Spleen (tissue), 7 donors: ENCODE data around the gene PPP1R2C.

Experiments
- POLR2A ChIP-seq, 3 donors: fragments of 450-650 bp; IDR thresholded peaks; one replicate each; pipeline ENCODE4 v1.5.1; 2017; ENCODE audit warnings: antibody characterized with exemption in 3 of 3, mild to moderate bottlenecking in 1 of 3
- TF ChIP-seq, protein P1 (sequence below), 11 experiments: fragments of 200-600 bp in 7 of 11; fragments of 450-650 bp in 4 of 11; sonication (generic) in 4 of 11; IDR thresholded peaks in 8 of 11; conservative IDR thresholded peaks in 3 of 11; 1 replicate in 7 of 11; 2 replicates in 4 of 11; pipeline versions ENCODE4 v1.4.0 to v1.8.0; 2016 to 2021; ENCODE audit warnings: antibody characterized with exemption in 11 of 11, inconsistent platforms in 4 of 11, mild to moderate bottlenecking in 1 of 11
- donor health status: DM: no; HTN: no; CAD: no; lungs with moderate emphysema.
- donor health status: DM: no; HTN: no; CAD: no.
- donor health status: DM: no; HTN: no; CAD: no.

GRCh38 chrX:42824541-42824940, 46.6 kb upstream of the PPP1R2C start:
- TF ChIP-seq, protein P1, sequence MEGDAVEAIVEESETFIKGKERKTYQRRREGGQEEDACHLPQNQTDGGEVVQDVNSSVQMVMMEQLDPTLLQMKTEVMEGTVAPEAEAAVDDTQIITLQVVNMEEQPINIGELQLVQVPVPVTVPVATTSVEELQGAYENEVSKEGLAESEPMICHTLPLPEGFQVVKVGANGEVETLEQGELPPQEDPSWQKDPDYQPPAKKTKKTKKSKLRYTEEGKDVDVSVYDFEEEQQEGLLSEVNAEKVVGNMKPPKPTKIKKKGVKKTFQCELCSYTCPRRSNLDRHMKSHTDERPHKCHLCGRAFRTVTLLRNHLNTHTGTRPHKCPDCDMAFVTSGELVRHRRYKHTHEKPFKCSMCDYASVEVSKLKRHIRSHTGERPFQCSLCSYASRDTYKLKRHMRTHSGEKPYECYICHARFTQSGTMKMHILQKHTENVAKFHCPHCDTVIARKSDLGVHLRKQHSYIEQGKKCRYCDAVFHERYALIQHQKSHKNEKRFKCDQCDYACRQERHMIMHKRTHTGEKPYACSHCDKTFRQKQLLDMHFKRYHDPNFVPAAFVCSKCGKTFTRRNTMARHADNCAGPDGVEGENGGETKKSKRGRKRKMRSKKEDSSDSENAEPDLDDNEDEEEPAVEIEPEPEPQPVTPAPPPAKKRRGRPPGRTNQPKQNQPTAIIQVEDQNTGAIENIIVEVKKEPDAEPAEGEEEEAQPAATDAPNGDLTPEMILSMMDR (IDR thresholded peaks at IDR 0.05 in 8 of 11, conservative IDR thresholded peaks at IDR 0.05 in 3 of 11) = no peak
- no peak for TF ChIP-seq POLR2A (IDR thresholded peaks at IDR 0.05)
